Stimulated activated CD4-positive, alpha-beta T cell treated with anti-CD3 and anti-CD28 coated beads, TNF-alpha, amount 100 ng/mL, for 4 hours (primary cell): ENCODE data around the gene TASOR.

ENCODE experiments used
- DNase-seq, 3 experiments: peaks; one replicate each; pipeline ENCODE4 v3.0.0-alpha.2; 2020; ENCODE audit warnings: low read depth in 3 of 3

TASOR gene

GRCh38 chr3:56682462-56683121 is 473 bp downstream of the TASOR start:
- DNase-seq, result peak; percentile 49 to 66 (median 58)

- DNase-seq, result no peak
Measured at GRCh38 chr3:56681984-56682461, 1.0 kb downstream of the TASOR start.

- DNase-seq, result no peak
Measured at GRCh38 chr3:56680054-56680580, 2.9 kb downstream of the TASOR start.

DNA sequence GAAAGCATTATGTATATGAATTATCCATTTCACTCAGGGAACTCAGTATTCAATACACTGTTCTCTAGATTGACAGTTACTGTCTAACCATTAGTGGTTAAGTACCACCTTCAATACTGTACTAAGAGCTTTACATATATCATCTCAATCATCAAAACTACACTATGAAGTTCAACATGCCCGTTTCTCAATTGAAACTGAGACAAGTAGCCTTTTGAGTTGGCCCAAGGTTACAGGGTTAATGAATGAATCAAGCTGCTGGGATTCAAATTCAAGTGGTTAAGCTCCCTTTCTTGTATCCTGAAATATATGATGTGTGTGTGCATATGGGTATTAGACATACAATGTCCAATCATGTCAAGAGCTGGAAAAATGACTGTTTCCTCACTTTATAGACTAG is 5.8 kb downstream of the TASOR start:
- no peak for DNase-seq

DNA sequence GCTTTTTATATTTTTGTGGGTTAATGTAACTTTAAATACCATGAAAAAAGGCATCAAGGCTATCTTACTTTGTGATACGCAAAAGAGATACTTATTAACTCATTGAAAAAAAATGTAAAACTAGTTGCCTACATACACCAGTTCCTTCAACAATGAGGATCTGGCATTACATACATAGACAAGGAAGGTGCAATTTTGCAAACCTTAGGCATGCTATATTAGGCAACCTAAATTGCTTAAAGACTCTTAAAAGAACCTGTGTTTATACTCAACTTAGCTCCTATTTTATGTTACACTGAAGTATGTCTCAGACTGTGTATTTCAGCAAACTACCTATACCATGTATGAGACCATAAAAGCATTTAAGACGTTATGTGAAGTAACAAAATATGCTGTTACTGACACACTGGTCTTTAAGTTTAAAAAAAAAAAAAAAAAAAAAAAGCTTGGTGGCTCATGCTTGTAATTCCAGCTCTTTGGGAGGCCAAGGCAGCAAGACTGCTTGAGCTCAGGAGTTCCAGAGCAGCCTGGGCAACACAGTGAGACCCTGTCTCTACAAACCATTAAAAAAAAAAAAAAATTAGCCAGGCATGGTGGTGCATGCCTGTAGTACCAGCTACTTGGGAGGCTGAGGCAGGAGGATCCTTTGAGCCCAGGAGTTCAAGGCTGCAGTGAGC is 9.1 kb downstream of the TASOR start:
- DNase-seq, result no peak

DNA sequence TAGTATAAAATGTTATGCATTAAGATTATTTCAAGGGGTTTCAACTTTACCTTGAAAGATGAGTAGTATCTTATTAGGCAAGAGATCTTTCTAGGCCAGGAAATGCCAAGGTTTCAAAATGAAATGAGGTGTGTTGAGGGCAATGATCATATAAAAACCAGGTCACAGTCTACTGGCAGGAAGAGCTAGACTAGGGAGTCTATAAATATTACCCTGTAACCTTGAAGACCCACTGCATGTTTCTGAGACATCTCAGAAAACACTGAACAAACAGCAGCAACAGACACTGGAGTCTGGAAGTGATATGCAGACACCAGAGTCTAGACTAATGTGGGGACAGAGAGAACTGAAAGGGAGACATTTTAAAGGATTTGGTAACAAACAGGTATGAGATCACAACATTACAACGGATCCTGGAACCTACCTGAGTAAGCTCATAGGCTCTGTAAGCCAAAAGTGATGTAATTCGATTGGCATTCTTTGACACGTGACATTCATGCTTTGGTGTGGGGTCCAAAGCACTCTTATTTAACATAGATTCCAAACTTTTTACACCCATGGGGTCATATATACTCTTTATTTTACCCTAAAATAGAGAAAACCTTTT is 15.0 kb downstream of the TASOR start:
- no peak for DNase-seq

- no peak for DNase-seq
Measured at GRCh38 chr3:56664823-56665222, 18.2 kb downstream of the TASOR start.

- DNase-seq, result no peak
Measured at GRCh38 chr3:56655709-56656108, 27.4 kb downstream of the TASOR start.

DNA sequence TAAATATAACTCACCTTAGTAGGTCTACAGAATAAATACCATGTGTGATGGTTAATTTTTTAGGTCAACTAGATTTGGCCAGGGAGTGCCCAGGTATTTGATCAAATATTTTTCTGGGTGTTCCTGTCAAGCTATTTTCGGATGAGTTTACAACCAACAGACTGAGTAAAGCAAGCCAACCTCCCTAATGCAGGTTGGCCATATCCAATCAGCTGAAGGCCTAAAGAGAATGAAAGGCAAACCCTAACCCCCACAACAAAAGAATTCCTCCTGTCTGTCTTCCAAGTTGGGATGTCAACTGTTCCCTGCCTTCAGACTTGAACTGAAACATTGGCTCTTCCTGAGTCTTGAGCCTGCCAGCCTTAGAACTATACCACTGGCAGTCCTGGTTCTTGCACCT is 28.6 kb downstream of the TASOR start:
- no peak for DNase-seq

GRCh38 chr3:56645407-56645806 is 37.7 kb downstream of the TASOR start:
- no peak for DNase-seq

- no peak for DNase-seq
Measured at GRCh38 chr3:56633602-56634535, 49.2 kb downstream of the TASOR start.
